Endometrium (tissue), 2 donors: ENCODE measurements around the gene SBK1.
A peak's percentile ranks its signal among the peaks of the same experiment; 100 is the strongest.
"Not testable (repeated sequence)": the region's sequence is repeated elsewhere in the genome, so short reads cannot be mapped to it uniquely, and the experiment has no call there.

ENCODE experiments used
- FAIRE-seq: peaks from 2 replicates; lab custom pipeline; 2012; peaks lifted over from hg19 to GRCh38; lab: Jason Lieb, UNC
- donor health status: control.
- donor health status: control.

SBK1 gene

GRCh38 chr16:28291651-28292626 lies at the start of gene SBK1:
TSS of gene SBK1 (plus strand) at chr16:28292525. CDS start at chr16:28317392, 24,867 bp downstream.
- no peak for FAIRE-seq

GRCh38 chr16:28249483-28249882 lies 42.8 kb upstream of the SBK1 start:
- FAIRE-seq: not testable (repeated sequence)

DNA sequence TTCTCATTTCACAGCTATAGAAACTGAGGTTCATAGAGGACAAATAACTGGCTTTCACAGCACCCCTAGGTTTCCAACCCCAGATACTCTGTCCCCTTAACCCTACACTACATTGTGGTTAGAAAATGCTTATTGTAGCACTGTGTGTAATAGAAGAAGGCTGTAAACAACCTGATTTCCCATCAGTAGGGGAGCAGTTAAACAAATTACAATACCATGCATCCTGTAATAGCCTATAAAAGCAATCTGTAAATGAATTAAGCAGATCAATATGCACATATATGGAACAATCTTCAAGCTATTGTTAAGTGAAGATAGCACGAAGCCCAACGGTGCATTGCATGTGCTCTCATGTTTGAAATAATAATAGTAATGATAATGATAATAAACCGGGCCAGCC lies 41.3 kb upstream of the SBK1 start:
- no peak for FAIRE-seq

DNA sequence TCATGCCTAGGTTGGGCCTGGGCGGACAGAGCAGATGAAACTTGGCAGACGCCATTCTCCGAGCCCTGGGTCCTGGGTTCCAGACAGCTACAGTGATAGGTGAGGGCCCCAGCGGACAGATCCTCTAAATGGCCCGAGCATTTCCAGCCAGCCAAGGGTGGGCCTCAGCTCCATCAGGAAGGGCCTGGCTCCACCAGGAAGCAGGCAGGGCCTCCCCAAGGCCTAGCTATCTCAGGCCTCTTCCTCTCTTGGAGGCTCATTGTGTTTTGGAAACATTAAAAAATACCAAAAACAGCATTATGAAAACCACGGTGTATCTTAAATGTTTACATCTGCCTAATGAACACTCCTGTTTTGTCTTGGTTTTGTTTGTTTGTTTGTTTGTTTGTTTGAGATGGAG lies 38.2 kb upstream of the SBK1 start:
- no peak for FAIRE-seq

DNA sequence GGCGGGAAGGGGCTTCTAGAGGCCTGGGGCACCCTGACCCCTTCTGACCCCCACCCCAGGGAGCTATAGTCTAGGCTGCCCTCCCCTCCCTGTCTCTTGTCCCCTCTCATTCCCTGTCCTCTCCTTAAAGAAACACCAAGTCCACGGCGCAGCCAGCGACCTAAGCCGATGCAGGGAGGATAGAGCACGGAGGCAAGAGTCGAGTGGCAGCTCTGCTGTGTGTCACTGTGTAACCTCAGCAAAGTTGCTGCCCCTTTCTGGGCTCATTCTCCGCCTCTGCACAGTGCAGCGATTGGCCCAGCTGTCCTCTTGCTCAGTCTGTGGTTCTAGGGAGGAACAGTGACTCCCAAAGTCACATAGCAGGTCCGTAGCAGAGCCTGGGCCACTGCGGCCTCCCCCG lies 36.5 kb upstream of the SBK1 start:
- FAIRE-seq: no peak

GRCh38 chr16:28257256-28257655 lies 35.1 kb upstream of the SBK1 start:
- no peak for FAIRE-seq

DNA sequence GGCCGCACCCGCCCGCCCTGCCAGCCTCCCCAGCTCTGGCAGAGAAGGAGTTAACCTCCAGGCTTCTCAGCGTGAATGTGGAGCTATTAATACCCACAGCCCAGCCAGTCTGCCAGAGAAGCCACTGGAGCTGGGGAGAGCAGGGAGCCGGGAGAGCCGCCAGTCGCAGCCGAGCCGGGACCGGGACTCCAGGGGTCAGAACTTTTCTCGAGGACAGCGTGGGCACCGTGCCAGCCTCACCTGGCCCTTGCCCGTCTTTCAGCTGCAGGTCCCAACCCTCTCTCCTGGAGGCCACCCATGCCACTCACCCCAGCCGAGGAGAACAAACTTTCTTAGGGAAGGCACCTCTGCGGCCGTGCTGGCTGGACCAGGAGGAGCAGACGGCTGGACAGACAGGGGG lies 33.8 kb upstream of the SBK1 start:
- no peak for FAIRE-seq

DNA sequence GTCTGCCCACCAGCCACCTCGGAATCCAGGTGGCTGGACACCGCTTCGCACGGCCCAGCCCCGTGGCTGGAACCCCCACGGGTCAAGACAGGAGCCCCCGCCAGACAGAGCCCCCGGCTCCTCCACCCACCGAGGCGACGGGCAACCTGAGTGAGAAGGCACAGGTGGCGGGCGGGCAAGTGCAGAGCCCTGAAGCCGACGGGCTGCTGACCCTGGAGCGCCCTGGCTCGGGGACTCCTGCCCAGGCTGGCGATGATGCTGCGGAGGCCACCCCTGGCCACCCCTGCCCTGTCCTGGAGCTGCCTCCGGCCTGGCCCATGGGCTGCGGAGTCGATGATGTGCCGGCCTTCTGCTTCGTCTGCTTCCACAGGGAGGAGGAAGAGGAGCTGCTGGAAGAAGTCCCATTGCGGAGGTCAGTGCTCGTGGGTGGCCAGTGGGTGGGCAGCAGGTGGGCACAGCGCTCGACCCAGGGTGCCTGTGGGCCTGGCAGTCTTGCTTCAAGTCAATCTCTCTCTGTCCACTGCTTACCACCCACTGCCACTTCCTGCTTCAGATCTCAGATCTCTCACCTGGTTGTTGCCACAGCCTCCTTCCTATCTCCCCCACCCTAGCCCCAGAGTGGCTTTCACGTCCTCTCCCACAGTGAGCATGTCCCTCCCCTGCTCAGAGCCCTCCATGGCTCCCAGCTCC lies 33.1 kb upstream of the SBK1 start:
- no peak for FAIRE-seq

- no peak for FAIRE-seq
Observed at GRCh38 chr16:28259781-28260150, 32.6 kb upstream of the SBK1 start.

GRCh38 chr16:28260193-28260592 lies 32.1 kb upstream of the SBK1 start:
- FAIRE-seq: no peak

DNA sequence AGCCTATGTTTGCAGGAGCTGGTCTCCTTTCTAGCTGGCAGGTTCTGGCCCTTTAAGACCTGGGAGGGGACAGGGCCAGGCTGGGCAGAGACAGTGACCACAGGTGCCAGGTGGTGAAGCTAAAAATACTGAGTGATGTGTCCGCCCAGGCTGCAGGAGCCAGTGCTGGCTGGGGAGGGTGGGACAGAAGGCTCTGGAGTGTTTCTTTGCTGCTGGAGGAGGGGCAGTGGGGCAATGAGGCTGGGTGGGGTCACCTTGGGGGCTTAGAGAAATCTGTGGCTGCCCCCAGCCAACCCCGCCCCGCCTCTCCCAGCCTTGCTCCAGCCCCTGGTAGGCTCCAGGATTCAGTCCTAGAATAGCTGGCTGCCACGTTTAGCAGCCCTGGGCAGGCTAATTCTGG lies 30.4 kb upstream of the SBK1 start:
- FAIRE-seq: no peak

DNA sequence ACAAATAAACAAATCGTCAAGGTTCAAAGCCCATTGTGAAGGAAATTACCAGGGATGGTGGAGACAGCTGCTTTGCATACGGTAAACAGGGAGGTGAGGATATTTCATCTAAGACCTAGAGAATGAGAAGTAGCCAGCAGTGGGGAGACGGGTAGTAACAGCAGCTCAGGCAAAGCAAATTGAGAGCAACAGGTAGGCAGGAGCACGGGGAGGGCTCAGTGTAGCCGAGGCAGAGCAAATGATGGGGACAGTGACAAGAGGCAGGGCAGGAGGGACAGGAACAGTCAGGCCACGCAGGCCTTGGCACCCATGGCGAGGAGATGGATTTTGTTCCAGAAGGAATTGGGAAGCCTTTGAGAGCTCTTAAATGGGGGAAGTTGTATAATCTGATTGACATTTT lies 29.0 kb upstream of the SBK1 start:
- FAIRE-seq: no peak

DNA sequence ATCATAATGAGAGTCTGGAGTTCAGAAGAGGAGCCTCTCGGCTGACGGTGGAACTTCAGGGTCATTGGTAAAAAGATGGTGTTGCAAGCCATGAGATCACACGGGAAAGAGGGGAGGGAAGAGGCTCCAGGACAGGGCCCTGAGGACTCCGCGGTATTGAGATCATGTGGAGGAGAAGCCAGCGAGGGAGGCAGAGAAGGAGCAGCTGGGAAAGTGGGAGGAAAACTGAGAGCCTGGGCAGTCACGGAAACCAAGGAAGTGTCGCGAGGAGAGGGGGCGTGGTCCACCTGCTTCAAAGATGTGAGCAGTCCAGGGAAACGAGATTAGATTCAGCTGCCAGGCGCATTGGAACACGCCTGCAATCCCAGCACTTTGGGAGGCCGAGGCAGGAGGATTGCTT lies 27.7 kb upstream of the SBK1 start:
- no peak for FAIRE-seq

GRCh38 chr16:28265822-28266221 lies 26.5 kb upstream of the SBK1 start:
- FAIRE-seq: no peak

GRCh38 chr16:28267356-28267755 lies 25.0 kb upstream of the SBK1 start:
- no peak for FAIRE-seq

GRCh38 chr16:28273511-28273910 lies 18.8 kb upstream of the SBK1 start:
- FAIRE-seq: no peak

DNA sequence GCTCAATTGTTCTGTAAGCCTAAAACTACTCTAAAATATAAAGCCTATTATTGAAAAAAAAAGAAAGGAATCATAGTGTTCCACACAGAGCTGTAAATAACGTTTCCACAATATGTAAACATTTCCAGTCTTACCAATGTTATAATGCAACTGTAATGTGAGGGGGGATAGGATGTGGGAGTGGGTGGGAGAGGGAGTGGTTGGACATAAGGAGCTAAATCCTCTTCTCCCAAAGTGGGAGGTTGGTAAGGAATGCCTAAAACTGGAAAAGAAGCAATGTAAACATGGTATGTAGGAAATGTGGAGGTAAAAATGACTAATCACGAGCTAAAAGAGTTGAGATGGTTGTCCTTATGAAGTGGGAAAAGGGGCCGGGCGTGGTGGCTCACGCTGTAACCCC lies 17.6 kb upstream of the SBK1 start:
- FAIRE-seq: no peak

GRCh38 chr16:28276301-28276700 lies 16.0 kb upstream of the SBK1 start:
- FAIRE-seq: no peak

DNA sequence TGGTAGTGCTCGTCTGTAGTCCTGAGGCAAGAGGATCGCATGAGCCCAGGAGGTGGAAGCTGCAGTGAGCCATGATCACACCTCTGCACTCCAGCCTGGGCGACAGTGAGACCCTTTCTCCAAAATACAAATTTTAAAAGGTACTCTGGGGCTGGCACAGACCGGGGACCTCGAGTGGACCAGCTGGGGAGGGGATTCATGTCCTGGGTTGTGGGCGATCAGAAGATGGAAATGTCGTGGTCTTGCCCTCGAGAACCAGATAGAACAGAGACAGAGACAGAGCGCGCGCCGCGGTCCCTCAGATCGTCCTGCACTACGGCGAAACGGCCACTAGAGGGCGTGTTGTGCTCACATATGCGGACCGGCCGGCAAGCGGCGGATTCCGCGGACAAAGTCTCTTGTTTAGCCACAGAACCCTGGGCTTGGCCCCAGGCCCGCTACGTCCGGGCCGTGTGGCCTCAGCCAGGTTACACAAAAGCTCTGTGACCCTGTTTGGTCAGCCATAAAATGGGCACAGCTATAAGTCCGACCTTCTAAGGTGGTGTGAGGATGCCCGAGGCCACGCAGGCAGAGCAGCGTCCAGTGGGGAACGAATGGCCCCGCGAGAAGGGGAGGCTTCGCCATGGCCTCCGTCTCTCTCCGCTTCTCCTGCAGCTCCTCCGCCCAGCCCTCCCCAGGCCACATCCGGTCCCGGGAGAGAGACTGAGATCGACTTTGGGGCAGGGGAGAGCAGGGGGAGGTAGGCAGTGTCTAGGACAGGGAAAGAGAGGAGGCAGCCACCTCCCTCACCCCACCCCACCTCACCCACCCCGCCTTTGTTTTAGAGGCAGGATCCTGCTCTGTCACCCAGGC lies 14.6 kb upstream of the SBK1 start:
- peak; percentile 31 for FAIRE-seq

- no peak for FAIRE-seq
Observed at GRCh38 chr16:28279006-28279405, 13.3 kb upstream of the SBK1 start.

DNA sequence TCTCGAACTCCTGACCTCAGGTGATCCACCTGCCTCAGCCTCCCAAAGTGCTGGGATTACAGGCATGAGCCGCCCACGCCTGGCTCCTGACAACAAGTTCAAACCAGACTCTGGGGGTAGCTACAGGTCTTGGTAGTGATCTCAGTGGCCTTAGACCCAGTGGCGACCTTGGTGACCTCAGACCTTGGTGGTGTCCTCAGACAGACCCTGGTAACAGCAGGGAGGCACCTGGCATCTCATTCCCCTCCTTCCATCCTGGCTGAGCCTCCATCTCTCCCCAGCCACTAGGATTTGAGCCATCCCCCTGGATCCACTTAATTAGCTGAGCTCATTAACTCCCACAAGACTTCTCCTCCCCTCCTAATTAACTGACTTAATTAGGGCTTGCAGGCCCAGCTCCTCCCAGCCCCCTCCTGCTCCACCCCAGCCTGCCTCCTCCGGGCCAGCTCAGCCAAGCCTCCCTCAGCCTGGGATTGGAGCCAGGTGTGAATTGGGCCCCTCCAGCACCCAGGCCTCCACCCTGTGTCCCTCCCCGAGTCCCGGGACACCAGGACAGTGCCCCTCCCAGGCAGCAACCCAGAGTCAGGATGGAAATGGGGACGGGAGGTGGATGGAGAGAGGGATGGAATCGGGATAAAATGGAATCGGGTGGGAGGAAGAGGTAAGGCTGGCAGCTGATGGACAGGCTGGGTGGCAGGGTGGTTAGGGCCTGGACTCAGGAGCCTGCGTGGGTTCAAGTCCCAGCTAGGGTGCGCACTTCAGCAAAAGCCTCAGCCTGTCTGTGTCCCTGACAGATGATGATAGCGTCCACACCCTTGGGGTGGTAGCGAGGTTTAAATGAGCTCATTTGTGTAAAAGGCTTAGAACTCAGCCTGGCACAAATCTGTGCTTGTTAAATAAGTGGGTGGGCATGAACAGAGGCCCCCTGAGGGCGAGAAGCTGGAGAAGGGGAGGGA lies 11.2 kb upstream of the SBK1 start:
- FAIRE-seq: no peak
